HepG2 (cell line): ENCODE measurements around the gene TMCC2. TPM values are rescaled to one million over a fixed set of nuclear protein-coding genes. Genes with fewer than 3 reads are reported as not detected.

Experiments used
- AGO1 ChIP-seq: fragments of 200-400 bp; formaldehyde crosslinking; IDR thresholded peaks from 2 replicates; pipeline ENCODE4 v1.6.1; 2017; ENCODE audit warnings: mild to moderate bottlenecking, low read depth, low read length, moderate library complexity; ENCODE audit not compliant: poor library complexity, severe bottlenecking
- GATA4 ChIP-seq: sonication (generic); IDR thresholded peaks from 2 replicates; pipeline ENCODE4 v1.6.1; 2016; ENCODE audit warnings: antibody characterized with exemption, low read depth, borderline replicate concordance
- MAFG ChIP-seq: sonication (generic); formaldehyde crosslinking; IDR thresholded peaks from 2 replicates; pipeline ENCODE4 v1.5.1; 2020; ENCODE audit warnings: mild to moderate bottlenecking, missing genetic modification reagents
- PAXIP1 ChIP-seq: sonication (generic); formaldehyde crosslinking; conservative IDR thresholded peaks from 2 replicates; pipeline ENCODE4 v1.4.0; 2020; ENCODE audit warnings: mild to moderate bottlenecking, missing genetic modification reagents, moderate library complexity
- PHF21A ChIP-seq: sonication (generic); formaldehyde crosslinking; IDR thresholded peaks from 2 replicates; pipeline ENCODE4 v1.5.0; 2020; ENCODE audit warnings: mild to moderate bottlenecking, missing genetic modification reagents
- SALL1 ChIP-seq: sonication (generic); formaldehyde crosslinking; IDR thresholded peaks from 2 replicates; pipeline ENCODE4 v1.8.0; 2022; ENCODE audit warnings: mild to moderate bottlenecking, missing genetic modification reagents
- SKIL ChIP-seq: sonication (generic); formaldehyde crosslinking; IDR thresholded peaks from 2 replicates; pipeline ENCODE4 v1.8.0; 2022; ENCODE audit warnings: missing genetic modification reagents, mild to moderate bottlenecking, moderate library complexity, borderline replicate concordance
- USF2 ChIP-seq, 2 experiments: sonication (generic) in 1 of 2; formaldehyde crosslinking in 1 of 2; IDR thresholded peaks; 2 replicates each; pipeline versions ENCODE4 v1.5.1 to v1.6.1; 2011 to 2020; ENCODE audit warnings: borderline replicate concordance in 1 of 2, low read depth in 1 of 2, low read length in 1 of 2, mild to moderate bottlenecking in 1 of 2, missing genetic modification reagents in 1 of 2, moderate library complexity in 1 of 2
- ZNF549 ChIP-seq: sonication (generic); formaldehyde crosslinking; IDR thresholded peaks from 2 replicates; pipeline ENCODE4 v1.5.0; 2020; ENCODE audit warnings: missing genetic modification reagents
- ZNF839 ChIP-seq: sonication (generic); formaldehyde crosslinking; IDR thresholded peaks from 2 replicates; pipeline ENCODE4 v1.4.0; 2020; ENCODE audit warnings: missing genetic modification reagents, mild to moderate bottlenecking, borderline replicate concordance
- polyA plus RNA-seq, 8 experiments: library from polyadenylated mRNA; depleted of rRNA in 3 of 8; stranded (reverse) in 7 of 8; unstranded in 1 of 8; fragments of >200 nt; fragmentation: Illumina TruSeq in 4 of 8; extraction: Trizol in 4 of 8; gene quantifications; 2 replicates each; pipeline versions ENCODE4 v1.2.1 to v1.2.3, GENCODE V29; 2011 to 2016; ENCODE audit warnings: low read depth in 4 of 8, missing spikeins in 1 of 8, mixed read lengths in 1 of 8; ENCODE audit not compliant: insufficient read depth in 1 of 8
- total RNA-seq, 5 experiments: library from RNA; depleted of rRNA; stranded (reverse); fragments of >200 nt; fragmentation: Illumina TruSeq; extraction: Trizol; gene quantifications; 2 replicates each; pipeline ENCODE4 v1.2.3, GENCODE V29; 2016; ENCODE audit warnings: low read depth in 1 of 5
- TF ChIP-seq, protein P1 (sequence below): IDR thresholded peaks from 2 replicates; pipeline ENCODE4 v1.6.1; 2016; ENCODE audit warnings: low read depth, borderline replicate concordance
- TF ChIP-seq, protein P2 (sequence below): sonication (generic); formaldehyde crosslinking; IDR thresholded peaks from 2 replicates; pipeline ENCODE4 v1.9.0; 2021; ENCODE audit warnings: missing genetic modification reagents, borderline replicate concordance
- TF ChIP-seq, protein P3 (sequence below): sonication (generic); formaldehyde crosslinking; IDR thresholded peaks from 2 replicates; pipeline ENCODE4 v1.4.0; 2020; ENCODE audit warnings: mild to moderate bottlenecking, low read depth, missing genetic modification reagents

The TMCC2 gene
- total and polyA plus RNA-seq, 2 of the 13 experiments (the other 11 are each of a cell fraction or from before 2014, with no cell fraction given): 0.12 to 0.24 TPM

DNA sequence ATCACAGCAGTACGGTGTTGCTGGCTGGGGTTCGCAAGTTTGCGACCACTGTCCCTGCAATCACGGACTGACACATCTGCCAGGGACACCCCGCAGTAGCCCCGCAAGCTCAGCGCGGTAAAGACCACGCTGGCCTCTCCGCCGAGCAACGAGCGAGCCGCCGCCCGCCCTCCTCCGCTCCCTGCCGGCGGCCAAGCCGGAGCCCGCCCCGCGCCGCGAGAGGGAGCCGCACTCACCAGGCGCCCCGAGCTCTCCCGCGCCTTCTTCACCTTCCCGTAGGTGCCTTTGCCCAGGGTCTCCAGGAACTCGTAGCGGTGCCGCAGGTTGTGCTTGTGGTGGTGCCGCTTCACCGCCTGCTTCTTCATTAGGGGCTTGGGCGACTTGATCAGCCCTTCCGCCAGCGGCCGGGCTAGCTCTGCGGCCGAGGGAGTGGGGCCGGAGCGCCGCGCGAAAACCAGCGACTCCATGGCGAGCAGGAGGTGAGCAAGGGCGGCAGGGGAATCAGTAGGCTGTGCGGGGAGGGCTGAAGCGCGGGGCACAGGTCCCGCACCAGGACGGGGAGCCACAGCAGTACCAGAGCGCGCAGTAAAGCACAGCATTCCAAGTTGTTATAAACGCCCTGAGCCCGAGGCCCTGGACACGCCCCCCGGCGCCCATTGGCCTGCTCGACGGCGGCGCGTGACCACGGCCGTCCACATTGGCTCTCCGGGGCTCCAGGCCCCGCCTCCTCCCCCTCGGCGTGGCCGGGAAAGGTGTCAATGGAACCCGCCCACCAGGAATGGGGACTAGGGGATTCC lies 93.6 kb downstream of the TMCC2 start, which contains the start of gene NUAK2 (continued):
- TF ChIP-seq, protein P1, sequence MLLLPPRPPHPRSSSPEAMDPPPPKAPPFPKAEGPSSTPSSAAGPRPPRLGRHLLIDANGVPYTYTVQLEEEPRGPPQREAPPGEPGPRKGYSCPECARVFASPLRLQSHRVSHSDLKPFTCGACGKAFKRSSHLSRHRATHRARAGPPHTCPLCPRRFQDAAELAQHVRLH (CRISPR knock-in tag): no peak
- TF ChIP-seq MAFG (CRISPR knock-in tag) (no peak), PHF21A (CRISPR knock-in tag) (0 out of 2 replicates have a peak, but pooled peaks have one; percentile 16), ZNF839 (CRISPR knock-in tag) (peak; percentile 79), USF2 (IDR thresholded peaks at IDR 0.05; ENCODE audit: low read depth, low read length) (no peak), USF2 (CRISPR knock-in tag; IDR thresholded peaks at IDR 0.05; ENCODE audit: borderline replicate concordance) (peak; percentile 76; the same call in 1 of the 2 replicates), ZNF549 (CRISPR knock-in tag) (no peak), GATA4 (no peak), SKIL (CRISPR knock-in tag) (no peak), AGO1 (no peak), SALL1 (CRISPR knock-in tag) (peak; percentile 46; the same call in 1 of the 2 replicates), PAXIP1 (CRISPR knock-in tag) (0 out of 2 replicates have a peak, but pooled peaks have one; percentile 11)
- TF ChIP-seq, protein P2, sequence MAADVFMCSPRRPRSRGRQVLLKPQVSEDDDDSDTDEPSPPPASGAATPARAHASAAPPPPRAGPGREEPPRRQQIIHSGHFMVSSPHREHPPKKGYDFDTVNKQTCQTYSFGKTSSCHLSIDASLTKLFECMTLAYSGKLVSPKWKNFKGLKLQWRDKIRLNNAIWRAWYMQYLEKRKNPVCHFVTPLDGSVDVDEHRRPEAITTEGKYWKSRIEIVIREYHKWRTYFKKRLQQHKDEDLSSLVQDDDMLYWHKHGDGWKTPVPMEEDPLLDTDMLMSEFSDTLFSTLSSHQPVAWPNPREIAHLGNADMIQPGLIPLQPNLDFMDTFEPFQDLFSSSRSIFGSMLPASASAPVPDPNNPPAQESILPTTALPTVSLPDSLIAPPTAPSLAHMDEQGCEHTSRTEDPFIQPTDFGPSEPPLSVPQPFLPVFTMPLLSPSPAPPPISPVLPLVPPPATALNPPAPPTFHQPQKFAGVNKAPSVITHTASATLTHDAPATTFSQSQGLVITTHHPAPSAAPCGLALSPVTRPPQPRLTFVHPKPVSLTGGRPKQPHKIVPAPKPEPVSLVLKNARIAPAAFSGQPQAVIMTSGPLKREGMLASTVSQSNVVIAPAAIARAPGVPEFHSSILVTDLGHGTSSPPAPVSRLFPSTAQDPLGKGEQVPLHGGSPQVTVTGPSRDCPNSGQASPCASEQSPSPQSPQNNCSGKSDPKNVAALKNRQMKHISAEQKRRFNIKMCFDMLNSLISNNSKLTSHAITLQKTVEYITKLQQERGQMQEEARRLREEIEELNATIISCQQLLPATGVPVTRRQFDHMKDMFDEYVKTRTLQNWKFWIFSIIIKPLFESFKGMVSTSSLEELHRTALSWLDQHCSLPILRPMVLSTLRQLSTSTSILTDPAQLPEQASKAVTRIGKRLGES (CRISPR knock-in tag): no peak
- TF ChIP-seq, protein P3, sequence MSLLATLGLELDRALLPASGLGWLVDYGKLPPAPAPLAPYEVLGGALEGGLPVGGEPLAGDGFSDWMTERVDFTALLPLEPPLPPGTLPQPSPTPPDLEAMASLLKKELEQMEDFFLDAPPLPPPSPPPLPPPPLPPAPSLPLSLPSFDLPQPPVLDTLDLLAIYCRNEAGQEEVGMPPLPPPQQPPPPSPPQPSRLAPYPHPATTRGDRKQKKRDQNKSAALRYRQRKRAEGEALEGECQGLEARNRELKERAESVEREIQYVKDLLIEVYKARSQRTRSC (CRISPR knock-in tag): no peak
